HG03025 (cell line): ENCODE results near the gene TAP1.

Experiments used
- ATAC-seq: cut with Tn5 transposase; IDR thresholded peaks from one replicate; pipeline ENCODE4 v1.9.1; 2021; ENCODE audit warnings: mild to moderate bottlenecking, moderate library complexity; ENCODE audit not compliant: unreplicated experiment, low FRiP score

The TAP1 gene

GRCh38 chr6:32865724-32866443 is 12.4 kb upstream of the TAP1 start:
- no peak for ATAC-seq

GRCh38 chr6:32862725-32863124 is 9.2 kb upstream of the TAP1 start:
- ATAC-seq, result no peak

- no peak for ATAC-seq
Measured at GRCh38 chr6:32860674-32861073, 7.2 kb upstream of the TAP1 start.

- no peak for ATAC-seq
Measured at GRCh38 chr6:32858194-32858593, 4.7 kb upstream of the TAP1 start.

GRCh38 chr6:32857156-32857891 is 3.8 kb upstream of the TAP1 start:
- ATAC-seq, result no peak

- ATAC-seq, result no peak
Measured at GRCh38 chr6:32855467-32856174, 2.1 kb upstream of the TAP1 start.

GRCh38 chr6:32854376-32855178 is 1.1 kb upstream of the TAP1 start:
- peak; percentile 7 for ATAC-seq

GRCh38 chr6:32852844-32853540 is 512 bp downstream of the TAP1 start:
- ATAC-seq, result peak; percentile 32

GRCh38 chr6:32852018-32852843 is 1.3 kb downstream of the TAP1 start:
- no peak for ATAC-seq

- ATAC-seq, result no peak
Measured at GRCh38 chr6:32851025-32851424, 2.5 kb downstream of the TAP1 start.

- no peak for ATAC-seq
Measured at GRCh38 chr6:32849126-32849525, 4.4 kb downstream of the TAP1 start.

GRCh38 chr6:32847795-32848194 is 5.7 kb downstream of the TAP1 start:
- no peak for ATAC-seq

- ATAC-seq, result no peak
Measured at GRCh38 chr6:32847004-32847403, 6.5 kb downstream of the TAP1 start.

- no peak for ATAC-seq
Measured at GRCh38 chr6:32845384-32845884, 8.1 kb downstream of the TAP1 start.

GRCh38 chr6:32844839-32845383 is 8.6 kb downstream of the TAP1 start:
- ATAC-seq, result no peak

- peak; percentile 71 for ATAC-seq
Measured at GRCh38 chr6:32843979-32844838, 9.3 kb downstream of the TAP1 start, which contains the start of gene PSMB8. TSS of gene PSMB8 (minus strand) at chr6:32844047. CDS start at chr6:32843996, 51 bp downstream.

GRCh38 chr6:32843331-32843978 is 10.0 kb downstream of the TAP1 start:
- no peak for ATAC-seq
